Suprapubic skin (tissue), 4 donors: ENCODE measurements around the gene ATP6V1G1. TPM values are rescaled to one million over a fixed set of nuclear protein-coding genes. Genes with fewer than 3 reads are reported as not detected.

Source experiments
- DNase-seq, 2 donors: peaks; one replicate each; pipeline ENCODE4 v3.0.0-alpha.2; 2019; ENCODE audit warnings: low spot score in 2 of 2
- H3K27ac ChIP-seq: fragments of 200-600 bp; sonication (generic); one replicate; pipeline ENCODE4 v1.5.1; 2019
- H3K27me3 ChIP-seq: fragments of 200-600 bp; sonication (generic); one replicate; pipeline ENCODE4 v1.5.1; 2019
- H3K36me3 ChIP-seq: fragments of 200-600 bp; sonication (generic); one replicate; pipeline ENCODE4 v1.5.1; 2019
- H3K4me1 ChIP-seq: fragments of 200-600 bp; sonication (generic); one replicate; pipeline ENCODE4 v1.5.1; 2019
- H3K4me3 ChIP-seq: fragments of 200-600 bp; sonication (generic); one replicate; pipeline ENCODE4 v1.5.1; 2019; ENCODE audit warnings: mild to moderate bottlenecking
- H3K9me3 ChIP-seq: fragments of 200-600 bp; sonication (generic); one replicate; pipeline ENCODE4 v1.5.1; 2019
- EP300 ChIP-seq: sonication (generic); formaldehyde crosslinking; IDR thresholded peaks from one replicate; pipeline ENCODE4 v1.6.1; 2017; ENCODE audit warnings: antibody characterized with exemption
- POLR2A ChIP-seq, 2 donors: fragments of 450-650 bp; IDR thresholded peaks; one replicate each; pipeline ENCODE4 v1.6.1; 2017; ENCODE audit warnings: antibody characterized with exemption in 2 of 2, mild to moderate bottlenecking in 2 of 2, moderate library complexity in 2 of 2
- POLR2AphosphoS5 ChIP-seq, 3 donors: sonication (generic); formaldehyde crosslinking; IDR thresholded peaks; one replicate each; pipeline ENCODE4 v1.6.1; 2017; ENCODE audit warnings: antibody characterized with exemption in 3 of 3
- WGBS: methylation state at CpG from one replicate; pipeline ENCODE4 v1.1.5; 2018; 5-methylcytosine and 5-hydroxymethylcytosine counted together
- total RNA-seq, 4 donors: library from RNA; depleted of rRNA; stranded (reverse); fragments of >200 nt; gene quantifications; one replicate each; pipeline ENCODE4 v1.1.0, GENCODE V29; 2016
- TF ChIP-seq, protein P1 (sequence below), 2 donors: fragments of 200-600 bp in 1 of 2; fragments of 450-650 bp in 1 of 2; sonication (generic) in 1 of 2; IDR thresholded peaks; one replicate each; pipeline ENCODE4 v1.5.1; 2016 to 2019; ENCODE audit warnings: antibody characterized with exemption in 2 of 2, mild to moderate bottlenecking in 1 of 2, moderate library complexity in 1 of 2

The ATP6V1G1 gene
- total RNA-seq, 4 donors from 2014 or later, result 181 to 234 (median 209) TPM

- Histone ChIP-seq H3K9me3 (no peaks in the 10 kb centered on the region), H3K4me3 (no peak overlapping the region), H3K27ac (no peak overlapping the region), H3K36me3 (no peaks in the 10 kb centered on the region), H3K4me1 (peaks cover 10% of the 10 kb centered on the region), H3K27me3 (no peaks in the 10 kb centered on the region)
- WGBS, result 55% methylated on average over 5 of the region's 5 CpGs
- no peak for DNase-seq
- no peak for TF ChIP-seq EP300
- TF ChIP-seq POLR2AphosphoS5 (IDR thresholded peaks at IDR 0.05), result no peak
- no peak for TF ChIP-seq POLR2A (IDR thresholded peaks at IDR 0.05)
- TF ChIP-seq, protein P1, sequence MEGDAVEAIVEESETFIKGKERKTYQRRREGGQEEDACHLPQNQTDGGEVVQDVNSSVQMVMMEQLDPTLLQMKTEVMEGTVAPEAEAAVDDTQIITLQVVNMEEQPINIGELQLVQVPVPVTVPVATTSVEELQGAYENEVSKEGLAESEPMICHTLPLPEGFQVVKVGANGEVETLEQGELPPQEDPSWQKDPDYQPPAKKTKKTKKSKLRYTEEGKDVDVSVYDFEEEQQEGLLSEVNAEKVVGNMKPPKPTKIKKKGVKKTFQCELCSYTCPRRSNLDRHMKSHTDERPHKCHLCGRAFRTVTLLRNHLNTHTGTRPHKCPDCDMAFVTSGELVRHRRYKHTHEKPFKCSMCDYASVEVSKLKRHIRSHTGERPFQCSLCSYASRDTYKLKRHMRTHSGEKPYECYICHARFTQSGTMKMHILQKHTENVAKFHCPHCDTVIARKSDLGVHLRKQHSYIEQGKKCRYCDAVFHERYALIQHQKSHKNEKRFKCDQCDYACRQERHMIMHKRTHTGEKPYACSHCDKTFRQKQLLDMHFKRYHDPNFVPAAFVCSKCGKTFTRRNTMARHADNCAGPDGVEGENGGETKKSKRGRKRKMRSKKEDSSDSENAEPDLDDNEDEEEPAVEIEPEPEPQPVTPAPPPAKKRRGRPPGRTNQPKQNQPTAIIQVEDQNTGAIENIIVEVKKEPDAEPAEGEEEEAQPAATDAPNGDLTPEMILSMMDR (IDR thresholded peaks at IDR 0.05), result no peak
Measured at GRCh38 chr9:114583371-114584155, 4.0 kb upstream of the ATP6V1G1 start.

DNA sequence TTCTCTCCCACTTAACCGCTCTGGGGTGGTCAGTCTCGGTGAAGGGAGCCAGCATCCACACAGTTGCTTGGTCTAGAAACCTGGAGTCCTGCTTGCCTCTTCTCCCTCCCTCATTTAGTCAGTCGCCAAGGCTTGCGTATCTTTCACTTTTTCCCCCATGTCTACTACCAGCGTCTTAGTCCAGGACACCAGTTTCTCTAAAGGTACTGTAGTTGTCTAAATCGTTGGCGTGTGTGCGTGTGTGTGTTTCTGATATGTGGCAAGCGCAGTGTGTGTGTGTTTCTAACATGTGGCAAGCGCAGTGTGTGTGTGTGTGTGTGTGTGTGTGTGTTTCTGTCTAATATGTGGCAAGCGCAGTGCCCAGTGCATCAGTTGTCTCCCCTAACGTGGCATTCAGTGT lies 641 bp downstream of the ATP6V1G1 start:
- H3K36me3 ChIP-seq, result peaks cover 6% of the 10 kb centered on the region
- H3K4me3 ChIP-seq, result peak overlapping the region; percentile 87
- peaks cover 57% of the 10 kb centered on the region for H3K4me1 ChIP-seq
- H3K27me3 ChIP-seq, result no peaks in the 10 kb centered on the region
- no peaks in the 10 kb centered on the region for H3K9me3 ChIP-seq
- H3K27ac ChIP-seq, result peak overlapping the region; percentile 97
- TF ChIP-seq EP300 (no peak), POLR2AphosphoS5 (IDR thresholded peaks at IDR 0.05) (no peak), POLR2A (IDR thresholded peaks at IDR 0.05) (no peak)
- TF ChIP-seq, protein P1 (IDR thresholded peaks at IDR 0.05), result no peak
- DNase-seq, result no peak
- under 1% methylated on average over 12 of the region's 12 CpGs for WGBS

DNA sequence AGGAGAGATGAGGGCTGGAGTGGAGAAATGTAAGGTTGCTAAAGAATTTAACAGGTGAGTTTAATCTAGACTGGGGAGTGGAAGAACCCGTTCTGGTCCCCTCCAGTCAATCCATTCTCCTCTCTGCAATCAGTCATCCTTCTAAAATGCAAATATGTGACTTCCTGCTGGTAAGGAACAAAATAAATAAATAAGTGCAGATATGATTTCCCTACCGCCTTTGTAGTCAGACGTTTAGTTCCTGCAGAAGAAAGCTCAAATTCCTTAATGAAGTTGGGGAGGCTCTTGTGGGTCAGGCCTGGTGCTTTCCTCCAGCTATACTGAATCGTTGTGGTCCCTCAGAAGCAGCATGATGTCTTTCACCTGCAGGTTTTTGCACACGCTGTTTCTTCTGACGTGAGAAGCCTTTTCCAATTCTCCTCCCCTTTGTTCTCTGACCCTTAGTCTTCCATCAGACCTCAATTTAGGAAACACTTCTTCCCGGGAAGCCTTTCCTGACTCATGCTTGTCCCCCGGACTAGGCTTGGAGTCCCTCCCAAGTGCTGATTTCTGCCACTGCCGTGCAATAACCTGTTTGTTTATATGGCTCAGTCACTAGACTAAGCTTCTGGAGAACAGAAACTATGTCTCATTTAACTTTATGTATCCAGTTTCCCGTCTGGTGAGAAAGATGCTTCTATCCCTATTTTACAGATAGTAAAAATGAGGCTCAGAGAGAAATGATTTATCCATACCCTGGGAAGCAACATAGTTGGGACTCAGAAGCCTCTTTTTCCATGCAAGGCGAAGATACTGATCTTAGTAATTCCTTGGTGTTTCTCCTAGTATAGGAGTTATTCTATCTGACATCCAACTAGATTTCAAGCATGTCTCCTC lies 1.3 kb downstream of the ATP6V1G1 start:
- Histone ChIP-seq H3K9me3 (no peaks in the 10 kb centered on the region), H3K36me3 (peaks cover 12% of the 10 kb centered on the region), H3K27ac (peak overlapping the region; percentile 97), H3K27me3 (no peaks in the 10 kb centered on the region), H3K4me3 (peak overlapping the region; percentile 87), H3K4me1 (peaks cover 59% of the 10 kb centered on the region)
- TF ChIP-seq POLR2A (IDR thresholded peaks at IDR 0.05) (no peak), POLR2AphosphoS5 (IDR thresholded peaks at IDR 0.05) (no peak), EP300 (no peak)
- TF ChIP-seq, protein P1 (IDR thresholded peaks at IDR 0.05), result no peak
- whole genome bisulfite sequencing, result 10% methylated on average over 11 of the region's 11 CpGs
- DNase-seq, result no peak

DNA sequence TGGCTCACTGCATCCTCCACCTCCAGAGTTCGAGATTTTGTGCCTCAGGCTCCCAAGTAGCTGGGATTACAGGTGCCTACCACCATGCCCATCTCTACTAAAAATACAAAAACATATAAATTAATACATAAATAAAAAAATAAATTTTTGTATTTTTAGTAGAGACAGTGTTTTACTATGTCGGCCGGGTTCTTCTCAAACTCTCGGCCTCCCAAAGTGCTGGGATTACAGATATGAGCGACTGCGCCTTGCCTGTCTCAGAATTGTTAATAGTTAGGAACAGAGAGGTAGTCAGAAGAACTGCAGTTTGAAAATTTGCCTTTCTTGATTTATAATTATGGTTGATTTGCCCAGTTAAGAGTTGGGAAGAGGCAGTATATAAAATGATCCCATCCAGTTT lies 2.8 kb downstream of the ATP6V1G1 start:
- no peak for DNase-seq
- Histone ChIP-seq H3K27me3 (no peaks in the 10 kb centered on the region), H3K4me1 (peaks cover 59% of the 10 kb centered on the region), H3K27ac (peak overlapping the region; percentile 22), H3K36me3 (peaks cover 26% of the 10 kb centered on the region), H3K4me3 (peak overlapping the region; percentile 11), H3K9me3 (no peaks in the 10 kb centered on the region)
- 88% methylated on average over 6 of the region's 6 CpGs for WGBS
- TF ChIP-seq, protein P1 (IDR thresholded peaks at IDR 0.05), result no peak
- TF ChIP-seq EP300 (no peak), POLR2A (IDR thresholded peaks at IDR 0.05) (no peak), POLR2AphosphoS5 (IDR thresholded peaks at IDR 0.05) (no peak)

- WGBS, result 51% methylated on average over 5 of the region's 5 CpGs
- Histone ChIP-seq H3K27me3 (no peaks in the 10 kb centered on the region), H3K27ac (peak overlapping the region; percentile 60), H3K9me3 (no peaks in the 10 kb centered on the region), H3K4me3 (peak overlapping the region; percentile 11), H3K4me1 (peaks cover 59% of the 10 kb centered on the region), H3K36me3 (peaks cover 36% of the 10 kb centered on the region)
- TF ChIP-seq POLR2AphosphoS5 (IDR thresholded peaks at IDR 0.05), result no peak
- TF ChIP-seq EP300, result no peak
- no peak for TF ChIP-seq POLR2A (IDR thresholded peaks at IDR 0.05)
- TF ChIP-seq, protein P1 (IDR thresholded peaks at IDR 0.05), result no peak
- no peak for DNase-seq
Measured at GRCh38 chr9:114591291-114591787, 3.8 kb downstream of the ATP6V1G1 start.
